Measurements from ENCODE around the gene FAM204A.

DNA sequence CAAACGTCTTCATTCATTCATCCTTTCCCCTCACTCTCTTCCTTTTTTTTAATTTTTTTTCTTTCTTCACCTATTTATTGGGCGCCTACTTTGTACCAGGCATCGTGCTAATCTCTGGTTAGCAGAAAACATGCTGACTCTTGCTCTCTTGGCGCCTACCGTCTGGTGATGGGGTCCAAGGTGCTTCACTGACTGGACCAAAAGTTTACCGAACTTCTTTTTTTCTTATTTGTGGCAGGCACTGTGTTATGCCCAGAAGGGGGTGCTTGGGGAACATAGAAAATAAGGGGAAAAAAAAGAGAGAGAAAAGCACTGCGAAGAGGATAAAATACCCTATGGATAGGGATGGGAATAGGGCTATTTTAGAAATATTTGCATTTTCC lies 505 bp upstream of the FAM204A start:
- TF ChIP-seq, protein P1, sequence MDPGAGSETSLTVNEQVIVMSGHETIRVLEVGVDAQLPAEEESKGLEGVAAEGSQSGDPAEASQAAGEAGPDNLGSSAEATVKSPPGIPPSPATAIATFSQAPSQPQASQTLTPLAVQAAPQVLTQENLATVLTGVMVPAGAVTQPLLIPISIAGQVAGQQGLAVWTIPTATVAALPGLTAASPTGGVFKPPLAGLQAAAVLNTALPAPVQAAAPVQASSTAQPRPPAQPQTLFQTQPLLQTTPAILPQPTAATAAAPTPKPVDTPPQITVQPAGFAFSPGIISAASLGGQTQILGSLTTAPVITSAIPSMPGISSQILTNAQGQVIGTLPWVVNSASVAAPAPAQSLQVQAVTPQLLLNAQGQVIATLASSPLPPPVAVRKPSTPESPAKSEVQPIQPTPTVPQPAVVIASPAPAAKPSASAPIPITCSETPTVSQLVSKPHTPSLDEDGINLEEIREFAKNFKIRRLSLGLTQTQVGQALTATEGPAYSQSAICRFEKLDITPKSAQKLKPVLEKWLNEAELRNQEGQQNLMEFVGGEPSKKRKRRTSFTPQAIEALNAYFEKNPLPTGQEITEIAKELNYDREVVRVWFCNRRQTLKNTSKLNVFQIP (CRISPR knock-in tag; IDR thresholded peaks at IDR 0.05; ENCODE audit: borderline replicate concordance, low read depth), result no peak
- TF ChIP-seq CSDC2 (CRISPR knock-in tag; IDR thresholded peaks at IDR 0.05), result no peak
- TF ChIP-seq ESRRG (CRISPR knock-in tag; IDR thresholded peaks at IDR 0.05), result no peak
- TF ChIP-seq BACH2 (CRISPR knock-in tag; IDR thresholded peaks at IDR 0.05; ENCODE audit: borderline replicate concordance), result no peak
- no peak for TF ChIP-seq TCF4 (CRISPR knock-in tag; IDR thresholded peaks at IDR 0.05; ENCODE audit: borderline replicate concordance)
- no peak for TF ChIP-seq SNAI2 (CRISPR knock-in tag; IDR thresholded peaks at IDR 0.05)
- TF ChIP-seq ARNTL (CRISPR knock-in tag; IDR thresholded peaks at IDR 0.05; ENCODE audit: borderline replicate concordance, low read depth), result no peak
- TF ChIP-seq ZNF565 (CRISPR knock-in tag; conservative IDR thresholded peaks at IDR 0.05; ENCODE audit: low read depth), result no peak
- no peak for TF ChIP-seq ISL1 (CRISPR knock-in tag; IDR thresholded peaks at IDR 0.05)
